Activated CD4-positive, alpha-beta T cell treated with anti-CD3 and anti-CD28 coated beads, Interleukin-10, Interleukin-2, amounts not matched to agents 100 ng/mL and 50 ng/mL, durations not matched to agents 16 hours and 8 hours (primary cell): ENCODE measurements around the gene TCF25.
"Not testable (repeated sequence)": the region's sequence is repeated elsewhere in the genome, so short reads cannot be mapped to it uniquely, and the experiment has no call there.

Source experiments
- DNase-seq: peaks from one replicate; pipeline ENCODE4 v3.0.0-alpha.2; 2020

The TCF25 gene

DNA sequence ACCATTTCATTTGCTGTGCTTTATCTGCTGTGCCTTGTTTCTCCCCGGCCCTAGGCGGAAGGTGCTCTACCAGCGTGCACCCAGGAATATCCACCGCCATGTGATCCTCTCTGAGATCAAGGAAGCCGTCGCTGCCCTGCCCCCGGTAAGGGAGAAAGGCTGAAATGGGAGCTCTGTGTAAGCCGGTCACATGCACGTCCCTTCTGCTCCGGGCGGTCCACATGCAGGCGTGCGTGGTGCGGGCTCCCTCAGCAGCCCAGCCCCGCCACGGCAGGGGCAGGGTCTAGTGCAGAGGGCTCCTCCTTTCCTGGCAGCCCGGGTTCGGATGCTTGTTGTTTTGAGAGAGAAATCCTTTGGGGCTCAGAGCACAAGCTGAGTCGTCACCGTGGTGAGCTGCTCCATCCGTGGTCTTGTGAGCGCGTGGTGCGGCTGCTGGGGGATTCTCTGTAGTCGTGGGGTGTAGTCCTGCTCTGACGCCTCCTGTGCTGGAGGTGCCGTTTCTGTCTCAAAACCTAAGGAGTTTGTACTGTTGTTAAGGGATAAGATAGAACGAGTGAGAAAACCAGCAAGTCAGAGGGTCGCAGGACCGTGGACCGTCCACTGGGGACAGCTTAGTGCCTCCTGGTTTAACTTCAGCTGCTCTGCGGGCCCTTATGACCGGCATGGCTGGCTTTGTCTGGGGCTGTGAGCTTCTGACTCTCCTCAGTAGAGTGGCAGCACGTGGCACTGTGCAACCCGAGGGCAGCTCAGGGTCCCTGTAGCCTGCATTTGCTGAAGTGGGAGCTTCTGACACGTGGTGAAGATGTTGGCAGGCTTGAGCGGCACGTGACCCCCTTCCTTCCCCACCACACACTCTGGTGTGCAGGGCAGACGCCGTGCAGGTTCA, 33.0 kb downstream of the TCF25 start:
- no peak for DNase-seq

GRCh38 chr16:89907055-89907814, 33.8 kb downstream of the TCF25 start:
- DNase-seq = no peak

DNA sequence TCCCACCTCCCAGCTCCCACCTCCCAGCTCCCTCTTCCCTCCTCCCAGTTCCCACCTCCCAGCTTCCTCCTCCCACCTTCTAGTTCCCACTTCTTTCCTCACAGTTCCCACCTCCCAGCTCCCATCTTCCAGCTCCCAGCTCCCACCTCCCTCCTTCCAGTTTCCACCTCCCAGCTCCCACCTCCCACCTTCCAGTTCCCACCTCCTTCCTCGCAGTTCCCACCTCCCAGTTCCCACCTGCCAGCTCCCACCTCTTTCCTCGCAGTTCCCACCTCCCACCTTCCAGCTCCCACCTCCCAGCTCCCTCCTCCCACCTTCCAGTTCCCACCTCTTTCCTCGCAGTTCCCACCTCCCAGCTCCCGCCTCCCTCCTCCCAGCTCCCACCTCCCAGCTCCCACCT, 34.8 kb downstream of the TCF25 start:
- no peak for DNase-seq

DNA sequence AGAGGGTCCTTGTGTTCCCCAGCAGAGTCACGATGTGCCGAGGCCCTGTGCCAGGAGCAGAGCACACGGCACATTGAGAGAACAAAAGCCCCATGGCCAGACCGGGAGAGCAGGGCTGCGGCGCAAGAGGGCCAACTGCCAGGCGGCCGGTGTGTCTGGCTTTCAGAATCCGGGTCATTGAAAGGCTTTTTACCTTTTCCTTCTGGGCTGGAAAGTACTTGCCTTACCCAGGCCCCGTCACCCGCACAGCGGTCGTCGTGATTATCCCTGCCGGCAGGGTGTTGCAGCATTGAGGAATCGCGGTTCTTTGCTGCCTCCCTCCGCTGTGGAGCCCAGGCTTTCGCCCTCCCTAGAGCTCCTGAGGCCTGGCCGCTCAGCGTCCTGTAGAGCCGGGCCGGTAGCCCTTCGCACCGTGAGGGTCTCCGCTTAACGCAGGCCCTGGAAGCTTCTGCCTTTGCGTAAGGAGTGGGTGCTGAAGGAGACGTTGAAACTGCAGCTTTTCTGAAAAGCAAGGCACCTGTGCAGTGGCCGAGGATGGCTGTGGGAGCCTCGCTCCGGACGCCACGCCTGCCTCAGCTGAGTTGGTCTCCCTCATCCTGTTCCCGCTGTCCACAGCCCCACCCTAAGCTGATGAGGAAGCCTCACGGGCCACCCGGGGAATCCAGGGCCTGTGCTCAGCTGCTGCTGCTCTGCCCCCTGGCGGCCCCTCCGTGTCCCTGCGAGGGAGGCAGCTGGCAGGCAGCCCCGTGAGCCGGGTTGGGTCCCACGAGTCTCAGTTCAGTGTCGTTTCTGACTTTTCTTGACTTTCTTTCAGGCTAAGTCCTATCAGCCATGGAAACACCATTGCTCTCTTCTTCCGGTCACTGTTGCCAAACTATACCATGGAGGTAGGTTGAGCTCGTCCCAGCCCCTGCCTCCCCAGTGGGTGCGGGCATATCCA, 36.7 kb downstream of the TCF25 start:
- DNase-seq = peak; percentile 77

DNA sequence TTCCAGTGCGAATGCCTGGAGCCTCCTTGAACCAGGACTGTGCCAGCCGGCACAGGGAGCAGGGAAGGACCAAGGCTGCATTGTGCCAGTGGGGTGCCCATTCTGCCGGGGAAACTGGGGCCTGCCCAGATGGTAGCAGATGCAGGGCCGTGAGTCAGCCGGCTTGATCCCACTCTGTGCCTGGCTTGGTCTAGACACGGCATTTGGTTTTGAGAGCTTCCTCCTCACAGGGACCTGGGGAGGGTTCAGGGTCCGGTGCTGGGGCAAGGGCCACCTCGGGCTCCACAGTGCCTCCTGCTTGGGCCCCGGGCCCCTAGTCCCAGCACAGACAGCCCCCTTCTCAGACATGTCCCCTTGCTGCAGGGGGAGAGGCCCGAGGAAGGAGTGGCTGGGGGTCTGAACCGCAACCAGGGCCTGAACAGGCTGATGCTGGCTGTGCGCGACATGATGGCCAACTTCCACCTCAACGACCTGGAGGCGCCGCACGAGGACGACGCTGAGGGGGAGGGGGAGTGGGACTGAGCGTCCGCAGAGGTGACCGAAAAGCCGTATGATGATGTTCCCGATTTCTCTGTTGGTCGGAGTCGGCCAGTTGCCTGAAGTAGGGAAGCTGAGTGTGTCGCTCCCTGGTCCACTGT, 37.4 kb downstream of the TCF25 start:
- DNase-seq = no peak

DNA sequence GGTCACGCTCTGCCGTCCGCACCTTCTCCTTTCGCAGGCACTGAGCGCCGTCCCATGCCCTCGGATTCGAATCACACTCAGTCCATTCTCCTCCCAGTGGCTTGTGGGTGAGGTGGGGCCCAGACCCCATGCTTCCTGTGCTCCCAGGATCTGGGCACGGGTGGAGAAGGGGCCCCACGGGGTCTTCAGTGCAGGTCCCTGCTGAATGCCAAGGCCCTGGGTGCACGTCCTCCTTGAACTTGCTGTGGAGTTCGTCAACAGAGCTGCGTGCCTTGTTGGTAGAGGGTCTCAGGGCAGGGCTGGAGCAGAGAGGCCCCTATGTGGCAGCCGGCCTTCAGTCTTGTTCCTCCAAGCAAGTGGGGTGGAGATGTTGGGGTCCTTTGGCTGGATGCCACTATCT, 38.0 kb downstream of the TCF25 start:
- no peak for DNase-seq

- DNase-seq = no peak
Observed at GRCh38 chr16:89912143-89912542, 38.8 kb downstream of the TCF25 start.

GRCh38 chr16:89912627-89913026, 39.2 kb downstream of the TCF25 start:
- DNase-seq = no peak

DNA sequence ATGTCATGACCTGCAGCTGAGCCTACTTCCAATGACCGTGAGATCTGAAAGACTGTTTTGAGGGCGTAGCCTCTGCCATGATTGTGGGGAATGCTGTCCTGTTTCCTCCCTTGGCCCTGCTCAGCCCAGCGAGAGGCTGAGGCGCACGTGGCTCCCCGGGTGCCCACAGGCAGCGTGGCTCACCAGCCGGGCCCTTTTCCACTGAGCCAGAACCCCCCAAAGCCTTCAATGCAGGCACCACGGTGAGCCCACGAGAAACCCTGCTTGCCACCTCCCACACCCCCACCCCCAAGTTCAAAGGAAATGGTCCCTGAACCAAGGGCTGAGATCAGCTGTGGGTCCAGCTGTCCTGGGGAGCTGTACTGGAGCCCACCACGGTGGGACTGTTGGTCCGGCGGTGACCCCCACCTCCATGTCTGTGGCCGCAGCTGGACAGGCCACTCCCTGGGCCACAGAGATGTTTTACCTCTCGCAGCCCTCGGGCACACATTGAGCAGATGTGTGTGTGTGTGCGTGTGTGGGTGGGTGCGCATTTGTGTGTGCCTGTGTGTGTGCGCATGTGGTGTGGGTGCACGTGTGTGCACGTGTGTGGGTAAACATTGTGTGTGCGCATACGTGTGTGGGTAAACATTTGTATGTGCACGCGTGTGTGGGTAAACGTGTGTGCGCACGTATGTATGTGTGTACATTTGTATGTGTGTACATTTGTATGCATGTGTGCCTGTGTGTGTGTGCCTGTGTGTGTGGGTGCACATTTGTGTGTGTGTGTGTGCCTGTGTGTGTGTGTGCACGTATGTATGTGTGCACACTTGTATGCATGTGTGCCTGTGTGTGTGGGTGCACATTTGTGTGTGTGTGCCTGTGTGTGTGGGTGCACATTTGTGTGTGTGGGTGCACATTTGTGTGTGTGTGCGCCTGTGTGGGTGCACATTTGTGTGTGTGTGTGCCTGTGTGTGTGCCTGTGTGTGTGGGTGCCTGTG, 40.3 kb downstream of the TCF25 start:
- DNase-seq = no peak

DNA sequence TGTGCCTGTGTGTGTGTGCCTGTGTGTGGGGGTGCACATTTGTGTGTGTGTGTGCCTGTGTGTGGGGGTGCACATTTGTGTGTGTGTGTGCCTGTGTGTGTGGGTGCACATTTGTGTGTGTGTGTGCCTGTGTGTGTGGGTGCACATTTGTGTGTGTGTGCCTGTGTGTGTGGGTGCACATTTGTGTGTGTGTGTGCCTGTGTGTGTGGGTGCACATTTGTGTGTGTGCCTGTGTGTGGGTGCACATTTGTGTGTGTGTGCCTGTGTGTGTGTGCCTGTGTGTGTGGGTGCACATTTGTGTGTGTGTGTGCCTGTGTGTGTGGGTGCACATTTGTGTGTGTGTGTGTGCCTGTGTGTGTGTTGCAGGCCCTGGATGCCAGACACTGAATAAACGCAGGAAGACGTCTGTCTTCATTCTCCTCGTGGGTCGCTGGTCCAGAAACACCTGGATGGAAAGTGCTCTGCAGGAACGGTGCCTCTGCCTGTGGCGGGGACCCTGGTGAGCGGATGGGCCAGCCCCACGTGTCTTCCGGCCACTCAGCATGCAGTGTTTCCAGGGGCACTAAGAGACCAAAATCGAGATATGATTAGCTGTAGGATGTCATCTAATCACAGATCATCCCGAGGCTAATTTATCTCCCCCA, 41.4 kb downstream of the TCF25 start:
- DNase-seq = not testable (repeated sequence)

DNA sequence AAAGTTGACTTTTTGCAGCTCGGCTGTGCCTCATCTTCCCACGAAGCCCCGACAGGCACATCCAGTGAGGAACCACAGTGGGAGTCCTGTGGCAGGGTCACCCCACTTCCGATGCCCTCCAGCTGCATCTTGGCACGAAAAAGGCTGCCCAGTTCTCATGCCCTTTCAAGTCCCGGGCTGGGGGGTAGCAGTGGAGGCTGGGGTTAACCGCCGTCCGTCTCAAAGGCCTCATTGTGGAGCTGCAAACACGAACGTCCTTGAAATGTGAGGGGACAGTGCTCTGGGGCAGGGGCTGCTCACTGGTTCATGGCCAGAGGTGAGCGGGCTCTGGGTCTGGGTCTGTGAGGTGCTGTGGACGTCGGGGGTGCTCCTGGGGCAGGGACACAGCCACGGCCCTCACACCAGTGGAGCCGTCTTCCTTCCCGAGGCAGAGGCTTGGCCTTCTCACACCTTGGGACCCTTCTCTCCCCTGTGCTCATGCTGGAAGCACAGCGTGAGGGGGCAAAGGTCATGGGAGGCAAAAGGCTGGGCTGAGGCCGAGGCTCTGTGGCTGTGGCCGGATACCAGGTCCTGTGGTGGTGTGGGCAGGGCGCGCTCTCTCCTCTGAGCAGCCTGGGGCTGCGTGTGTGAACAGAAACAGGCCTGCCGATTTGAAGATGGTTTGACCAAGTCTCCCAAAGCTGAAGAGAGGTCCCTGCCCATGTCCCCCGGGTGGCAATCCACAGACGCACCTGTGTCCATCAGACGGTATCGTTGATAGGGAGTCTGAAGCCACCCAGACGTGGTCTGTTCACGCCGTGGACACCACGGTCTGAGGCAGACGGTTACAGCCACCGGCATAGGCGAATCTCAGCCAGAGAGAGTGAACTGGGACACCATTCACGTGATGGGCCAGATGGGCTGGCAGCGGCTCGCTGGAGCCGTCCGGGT, 42.2 kb downstream of the TCF25 start:
- DNase-seq = no peak

DNA sequence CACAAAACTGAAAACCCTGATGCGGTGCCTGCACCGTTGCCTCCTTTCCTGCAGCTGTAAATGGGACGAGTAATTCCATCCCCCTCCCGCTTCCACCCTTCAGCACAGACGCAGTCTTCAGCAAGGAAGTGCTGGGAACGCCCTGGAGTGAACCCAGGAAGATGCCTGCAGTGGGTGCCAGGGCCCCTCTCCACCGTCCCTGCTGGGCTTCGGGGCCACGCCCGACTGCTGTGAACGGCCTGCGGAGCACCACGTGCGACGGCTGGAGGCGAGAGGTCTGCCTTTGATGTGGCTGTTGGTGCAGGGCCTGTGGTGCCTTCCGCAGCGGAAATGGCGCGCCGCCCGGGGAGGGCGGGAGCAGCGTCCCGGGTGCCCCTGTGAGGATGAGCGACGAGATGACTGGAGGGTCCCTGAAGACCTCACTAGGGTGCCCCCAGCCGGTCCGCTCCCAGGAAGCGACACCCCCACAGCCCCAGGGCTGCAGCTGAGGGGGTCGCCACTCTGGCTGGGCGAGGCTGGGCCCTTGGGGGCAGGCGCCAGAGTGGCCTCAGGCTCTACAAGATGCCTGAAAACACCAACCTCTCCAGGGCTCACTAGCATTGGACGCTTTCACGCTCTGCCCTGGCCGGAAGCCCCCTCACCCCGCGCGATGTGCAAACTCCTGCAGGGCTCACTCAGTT, 44.5 kb downstream of the TCF25 start:
- peak; percentile 94 for DNase-seq

DNA sequence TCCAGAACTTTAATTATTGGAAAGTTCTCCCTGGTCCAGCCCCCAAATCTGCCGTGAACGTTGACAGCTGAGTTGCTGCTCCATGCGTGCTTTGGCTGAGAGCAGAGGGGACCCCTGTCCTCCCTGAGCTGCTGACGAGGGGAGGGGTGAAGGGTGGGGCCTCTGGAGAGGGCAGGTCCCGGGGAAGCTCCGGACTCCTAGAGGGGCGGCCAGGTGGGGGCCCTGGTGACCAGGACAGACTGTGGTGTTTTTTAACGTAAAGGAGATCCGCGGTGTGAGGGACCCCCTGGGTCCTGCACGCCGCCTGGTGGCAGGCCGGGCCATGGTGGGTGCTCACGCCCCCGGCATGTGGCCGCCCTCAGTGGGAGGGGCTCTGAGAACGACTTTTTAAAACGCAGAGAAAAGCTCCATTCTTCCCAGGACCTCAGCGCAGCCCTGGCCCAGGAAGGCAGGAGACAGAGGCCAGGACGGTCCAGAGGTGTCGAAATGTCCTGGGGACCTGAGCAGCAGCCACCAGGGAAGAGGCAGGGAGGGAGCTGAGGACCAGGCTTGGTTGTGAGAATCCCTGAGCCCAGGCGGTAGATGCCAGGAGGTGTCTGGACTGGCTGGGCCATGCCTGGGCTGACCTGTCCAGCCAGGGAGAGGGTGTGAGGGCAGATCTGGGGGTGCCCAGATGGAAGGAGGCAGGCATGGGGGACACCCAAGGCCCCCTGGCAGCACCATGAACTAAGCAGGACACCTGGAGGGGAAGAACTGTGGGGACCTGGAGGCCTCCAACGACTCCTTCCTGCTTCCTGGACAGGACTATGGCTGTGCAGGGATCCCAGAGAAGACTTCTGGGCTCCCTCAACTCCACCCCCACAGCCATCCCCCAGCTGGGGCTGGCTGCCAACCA, 45.3 kb downstream of the TCF25 start, which contains the start of gene MC1R:
Gene MC1R (plus strand): TSS at position 410 of the 895 bp plus-strand sequence. CDS start 397 bp downstream, at position 807.
- DNase-seq = peak; percentile 54

- no peak for DNase-seq
Observed at GRCh38 chr16:89919535-89920406, 46.4 kb downstream of the TCF25 start.

DNA sequence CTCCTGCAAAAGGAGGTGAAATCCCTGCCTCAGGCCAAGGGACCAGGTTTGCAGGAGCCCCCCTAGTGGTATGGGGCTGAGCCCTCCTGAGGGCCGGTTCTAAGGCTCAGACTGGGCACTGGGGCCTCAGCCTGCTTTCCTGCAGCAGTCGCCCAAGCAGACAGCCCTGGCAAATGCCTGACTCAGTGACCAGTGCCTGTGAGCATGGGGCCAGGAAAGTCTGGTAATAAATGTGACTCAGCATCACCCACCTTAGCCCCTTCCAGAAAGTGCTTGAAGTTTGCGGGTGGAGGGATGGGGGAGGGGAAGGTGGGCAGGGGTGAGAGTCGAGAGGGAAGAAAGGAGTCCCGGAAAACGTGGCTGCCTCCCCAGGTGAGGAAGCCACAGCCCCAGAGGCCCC, 47.3 kb downstream of the TCF25 start:
- peak; percentile 39 for DNase-seq

DNA sequence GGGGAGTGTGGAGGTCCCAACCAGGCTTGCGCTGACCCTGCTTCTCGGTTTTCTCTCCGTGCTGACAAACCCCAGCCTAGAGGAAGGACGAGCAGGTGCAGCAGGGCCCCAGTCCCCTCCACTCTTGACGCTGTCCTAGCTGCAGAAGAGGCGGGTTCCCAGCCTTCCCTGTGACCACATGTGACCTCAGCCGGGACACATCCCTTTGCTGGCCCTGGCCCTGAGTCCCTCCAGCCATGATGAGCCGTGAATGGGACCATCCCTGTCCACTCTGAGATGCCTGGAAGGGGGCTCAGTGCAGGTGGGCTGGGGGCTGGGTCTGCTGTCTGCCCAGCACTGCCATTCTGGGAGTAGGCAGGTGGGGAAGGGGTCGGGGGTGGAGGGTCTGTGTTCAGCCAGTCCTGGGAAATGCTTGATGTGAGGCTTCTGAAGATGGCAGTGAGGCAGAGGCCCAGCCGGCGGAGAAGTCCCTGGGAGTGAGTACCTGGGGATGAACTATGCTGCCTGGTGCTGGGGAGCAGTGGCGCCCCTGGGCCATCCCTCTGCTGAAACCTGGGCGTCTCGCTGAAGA, 47.8 kb downstream of the TCF25 start:
- no peak for DNase-seq
